ENCODE measurements around the gene TXN.

The TXN gene

GRCh38 chr9:110288503-110288902 is 32.2 kb upstream of the TXN start:
- no peak for TF ChIP-seq CTCF (IDR thresholded peaks at IDR 0.05; ENCODE audit: borderline replicate concordance, insufficient read depth, low read depth, low read length)
- H3K4me3 ChIP-seq (ENCODE audit: low read depth, low read length) = no peak overlapping the region

GRCh38 chr9:110287289-110287680 is 31.0 kb upstream of the TXN start:
- H3K4me3 ChIP-seq (ENCODE audit: low read depth, low read length) = no peak overlapping the region
- TF ChIP-seq CTCF (IDR thresholded peaks at IDR 0.05; ENCODE audit: borderline replicate concordance, insufficient read depth, low read depth, low read length) = no peak

- H3K4me3 ChIP-seq (ENCODE audit: low read depth, low read length) = no peak overlapping the region
- TF ChIP-seq CTCF (IDR thresholded peaks at IDR 0.05; ENCODE audit: borderline replicate concordance, insufficient read depth, low read depth, low read length) = no peak
Measured at GRCh38 chr9:110284211-110284844, 28.0 kb upstream of the TXN start.

DNA sequence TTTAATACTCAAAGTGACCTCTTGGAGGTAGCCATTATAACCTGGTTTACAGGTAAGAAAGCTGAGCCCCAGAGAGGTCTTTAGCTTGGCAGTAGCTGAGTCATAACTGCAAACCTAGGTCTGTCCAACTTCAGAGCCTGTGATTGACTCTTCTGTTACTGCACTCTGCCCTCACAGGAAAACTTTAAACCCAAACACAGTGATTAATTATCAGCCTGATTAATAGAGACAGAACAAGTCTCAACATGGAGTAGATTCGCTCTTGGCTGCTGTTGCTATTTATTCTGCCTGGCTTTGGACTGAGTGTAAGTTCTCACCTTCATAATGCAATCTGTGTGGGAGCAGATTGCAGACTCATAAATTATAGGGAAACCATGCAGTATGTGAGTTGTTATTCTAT is 27.4 kb upstream of the TXN start:
- no peak overlapping the region for H3K4me3 ChIP-seq (ENCODE audit: low read depth, low read length)
- TF ChIP-seq CTCF (IDR thresholded peaks at IDR 0.05; ENCODE audit: borderline replicate concordance, insufficient read depth, low read depth, low read length) = no peak

DNA sequence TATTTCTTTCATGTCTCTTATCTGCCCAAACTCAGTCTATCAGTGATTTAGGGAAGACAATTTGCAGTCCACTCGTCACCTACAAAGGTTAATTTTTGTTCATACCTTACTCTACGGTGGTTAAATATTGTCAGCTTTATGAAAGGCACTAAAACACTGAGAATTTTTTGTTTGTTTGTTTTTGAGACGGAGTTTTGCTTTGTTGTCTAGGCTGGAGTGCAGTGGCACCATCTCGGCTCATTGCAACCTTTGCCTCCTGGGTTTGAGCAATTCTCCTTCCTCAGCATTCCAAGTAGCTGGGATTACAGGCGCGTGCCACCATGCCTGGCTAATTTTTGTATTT is 26.4 kb upstream of the TXN start:
- TF ChIP-seq CTCF (IDR thresholded peaks at IDR 0.05; ENCODE audit: borderline replicate concordance, insufficient read depth, low read depth, low read length) = no peak

DNA sequence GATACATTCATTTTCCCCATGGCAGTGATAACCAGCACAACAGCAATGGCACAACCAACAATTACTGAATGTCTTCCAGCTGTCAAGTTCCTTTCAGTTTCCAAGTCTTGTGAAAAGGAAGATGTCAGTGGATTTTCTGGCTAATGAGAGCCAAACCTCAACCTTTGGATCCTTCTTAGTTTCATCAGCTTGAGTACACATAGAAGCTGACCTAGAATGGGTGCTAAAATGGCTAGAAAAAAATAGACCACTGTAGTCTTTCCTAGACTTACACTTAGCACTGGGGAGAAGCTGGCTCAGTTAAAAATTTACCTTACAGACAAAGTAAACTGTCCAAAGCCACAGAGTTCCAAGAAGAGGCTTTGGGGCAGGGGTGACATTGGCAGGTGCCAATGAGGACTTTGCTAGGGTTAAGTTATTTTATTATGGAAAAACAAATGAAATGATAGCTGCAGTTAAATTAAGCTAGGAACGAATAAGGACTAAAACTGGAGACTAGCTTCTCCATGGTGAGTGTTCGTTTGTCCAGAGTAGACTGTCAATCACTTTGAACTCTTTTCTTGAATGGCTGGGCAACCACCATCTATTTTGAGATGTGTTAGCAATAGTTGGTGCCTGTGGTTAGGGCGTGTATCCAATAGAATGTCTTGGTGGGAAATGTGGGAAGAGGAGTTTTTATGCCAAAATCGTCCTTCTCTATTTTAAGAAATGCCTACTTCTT is 25.9 kb upstream of the TXN start:
- no peak for TF ChIP-seq CTCF (IDR thresholded peaks at IDR 0.05; ENCODE audit: borderline replicate concordance, insufficient read depth, low read depth, low read length)
- no peak overlapping the region for H3K4me3 ChIP-seq (ENCODE audit: low read depth, low read length)

More for the DNA sequence above, 26.4 kb upstream of the TXN start:
- H3K4me3 ChIP-seq (ENCODE audit: low read depth, low read length) = no peak overlapping the region

DNA sequence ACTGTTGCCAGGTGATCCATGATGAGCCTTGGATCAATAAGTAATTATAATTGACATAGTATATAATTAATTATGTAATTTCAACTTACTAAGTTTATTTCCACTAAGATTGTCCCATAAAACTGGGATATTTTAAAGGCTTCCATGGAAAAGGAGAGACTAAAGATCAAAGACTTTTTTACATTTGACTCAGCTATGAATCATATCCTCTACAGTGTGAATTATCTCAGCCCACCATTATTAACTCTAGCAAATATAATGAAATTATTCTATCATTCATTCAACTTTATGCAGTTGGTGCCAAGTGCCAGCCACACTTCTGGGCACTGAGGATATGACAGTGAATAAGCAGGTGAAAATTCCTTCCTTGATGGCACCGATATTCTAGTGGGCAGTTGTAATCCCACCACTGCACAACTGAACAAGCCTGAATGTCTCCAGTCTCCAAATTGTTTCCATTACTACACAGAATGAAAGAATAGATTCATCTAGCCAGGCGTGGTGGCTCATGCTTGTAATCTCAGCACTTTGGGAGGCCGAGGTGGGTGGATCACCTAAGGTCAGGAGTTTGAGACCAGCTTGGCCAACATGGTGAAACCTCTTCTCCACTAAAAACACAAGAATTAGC is 21.9 kb upstream of the TXN start:
- H3K4me3 ChIP-seq (ENCODE audit: low read depth, low read length) = no peak overlapping the region
- no peak for TF ChIP-seq CTCF (IDR thresholded peaks at IDR 0.05; ENCODE audit: borderline replicate concordance, insufficient read depth, low read depth, low read length)

All from GM12875 (cell line).